ENCODE data around the gene LRTM2.

- TF ChIP-seq POLR2A (IDR thresholded peaks at IDR 0.05; ENCODE audit: low read depth, low read length): no peak
- no peak for TF ChIP-seq TAF1 (IDR thresholded peaks at IDR 0.05; ENCODE audit: borderline replicate concordance, low read depth, low read length)
These were observed 39.3 kb downstream of the LRTM2 start for GRCh38 chr12:1859643-1860042.
